HG02763 (cell line): Measurements from ENCODE around the gene GRM1.
"Not testable (repeated sequence)": the region's sequence is repeated elsewhere in the genome, so short reads cannot be mapped to it uniquely, and the experiment has no call there.

ENCODE experiments used
- ATAC-seq: cut with Tn5 transposase; IDR thresholded peaks from one replicate; pipeline ENCODE4 v1.9.1; 2021; ENCODE audit warnings: mild to moderate bottlenecking, moderate library complexity; ENCODE audit not compliant: unreplicated experiment

GRM1 gene

DNA sequence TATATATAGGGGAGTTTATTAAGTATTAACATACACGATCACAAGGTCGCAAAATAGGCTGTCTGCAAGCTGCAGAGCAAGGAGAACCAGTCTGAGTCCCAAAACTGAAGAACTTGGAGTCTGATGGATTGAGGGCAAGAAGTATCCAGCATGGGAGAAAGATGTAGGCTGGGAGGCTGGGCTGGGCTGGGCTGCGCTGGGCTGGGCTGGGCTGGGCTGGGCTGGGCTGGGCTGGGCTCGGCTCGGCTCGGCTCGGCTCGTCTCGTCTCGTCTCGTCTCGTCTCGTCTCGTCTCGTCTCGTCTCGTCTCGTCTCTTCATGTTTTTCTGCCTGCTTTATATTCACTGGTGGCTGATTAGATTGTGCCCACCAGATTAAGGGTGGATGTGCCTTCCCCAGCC, 238.6 kb downstream of the GRM1 start:
- no peak for ATAC-seq

DNA sequence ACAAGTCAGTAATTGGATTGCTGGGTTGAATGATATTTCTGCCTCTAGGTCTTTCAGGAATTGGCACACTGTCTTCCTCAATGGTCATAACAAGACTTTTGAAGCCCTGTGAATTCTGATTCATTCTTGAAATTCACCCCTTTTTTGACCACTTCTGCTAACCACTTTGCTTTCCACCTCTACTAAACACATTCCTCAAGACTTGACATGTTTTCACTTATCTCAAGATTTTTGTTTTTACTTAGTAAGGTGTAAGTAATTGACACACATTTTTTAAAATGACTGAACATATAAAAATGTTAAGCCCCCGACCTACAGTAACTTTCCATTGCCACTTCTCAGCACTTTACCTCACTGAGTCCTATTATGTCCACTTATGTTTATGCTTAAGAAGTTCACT, 239.1 kb downstream of the GRM1 start:
- no peak for ATAC-seq

DNA sequence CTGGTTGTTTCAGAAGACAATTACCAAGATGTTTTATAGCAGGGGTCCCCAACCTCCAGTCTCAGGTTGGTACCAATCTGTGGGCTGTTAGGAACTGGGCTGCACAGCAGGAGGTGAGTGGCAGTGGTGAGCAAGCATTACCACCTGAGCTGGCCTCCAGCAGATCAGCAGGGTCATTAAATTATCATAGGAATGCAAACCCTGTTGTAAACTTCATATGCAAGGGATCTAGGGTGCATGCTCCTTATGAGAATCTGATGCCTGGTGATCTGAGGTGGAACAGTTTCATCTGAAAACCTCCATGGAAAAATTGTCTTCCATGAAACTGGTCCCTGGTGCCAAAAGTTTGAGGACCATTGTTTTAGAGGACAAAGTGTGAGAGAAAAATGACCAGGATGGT, 240.6 kb downstream of the GRM1 start:
- no peak for ATAC-seq

DNA sequence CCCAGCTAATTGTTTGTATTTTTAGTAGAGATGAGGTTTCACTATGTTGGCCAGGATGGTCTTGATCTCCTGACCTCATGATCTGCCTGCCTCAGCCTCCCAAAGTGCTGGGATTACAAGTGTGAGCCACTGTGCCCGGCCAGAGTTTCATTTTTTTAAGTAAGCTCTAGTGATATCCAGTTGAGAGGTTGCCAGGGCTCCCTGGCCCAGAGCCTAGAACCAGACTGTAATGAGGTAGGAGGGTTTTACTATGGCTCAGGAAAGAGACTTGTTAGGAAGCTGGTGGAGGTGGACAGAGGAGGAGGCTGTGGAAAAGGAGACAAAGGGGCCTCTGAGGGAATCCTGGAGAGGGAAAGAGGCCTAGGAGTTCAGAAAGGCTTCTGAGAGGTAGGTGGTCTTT, 242.3 kb downstream of the GRM1 start:
- not testable (repeated sequence) for ATAC-seq

DNA sequence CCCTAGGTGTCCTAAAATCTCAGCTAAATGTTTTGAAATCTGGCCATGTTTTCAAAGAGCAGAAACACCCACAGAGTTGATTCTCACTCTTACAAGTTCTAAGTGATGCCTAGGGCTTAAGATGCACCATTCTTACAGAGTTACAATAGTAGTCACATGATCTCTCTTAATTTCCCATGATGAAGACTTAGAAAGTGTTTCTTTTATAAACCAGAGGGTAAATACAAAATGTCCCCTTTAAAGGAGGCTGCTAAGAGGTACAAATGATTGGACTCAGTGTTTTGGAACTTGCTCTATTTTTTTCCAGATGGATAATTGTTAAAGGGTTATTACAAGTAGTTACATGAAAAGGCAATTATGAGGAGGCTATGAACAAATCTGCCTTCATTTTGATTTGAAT, 244.6 kb downstream of the GRM1 start:
- no peak for ATAC-seq

DNA sequence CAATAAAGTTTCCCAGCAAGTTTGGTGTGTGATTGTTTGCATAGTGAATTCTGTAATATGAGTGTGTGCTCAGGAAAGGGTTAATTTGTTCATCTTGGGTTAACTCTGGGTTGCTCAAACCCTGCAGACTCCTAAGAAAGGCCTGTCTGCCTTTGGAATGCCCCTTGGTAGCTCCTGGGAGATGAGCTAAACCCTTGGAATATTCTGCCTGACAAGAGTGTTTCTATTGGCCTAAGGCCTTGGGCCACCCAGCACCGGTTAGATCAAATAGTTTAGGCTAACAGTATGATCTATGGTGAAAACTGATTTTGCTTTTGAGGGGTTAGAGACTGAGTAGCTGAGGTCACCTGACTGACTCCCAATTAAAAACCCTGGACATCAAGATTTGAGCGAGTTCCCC, 248.3 kb downstream of the GRM1 start:
- ATAC-seq = no peak

DNA sequence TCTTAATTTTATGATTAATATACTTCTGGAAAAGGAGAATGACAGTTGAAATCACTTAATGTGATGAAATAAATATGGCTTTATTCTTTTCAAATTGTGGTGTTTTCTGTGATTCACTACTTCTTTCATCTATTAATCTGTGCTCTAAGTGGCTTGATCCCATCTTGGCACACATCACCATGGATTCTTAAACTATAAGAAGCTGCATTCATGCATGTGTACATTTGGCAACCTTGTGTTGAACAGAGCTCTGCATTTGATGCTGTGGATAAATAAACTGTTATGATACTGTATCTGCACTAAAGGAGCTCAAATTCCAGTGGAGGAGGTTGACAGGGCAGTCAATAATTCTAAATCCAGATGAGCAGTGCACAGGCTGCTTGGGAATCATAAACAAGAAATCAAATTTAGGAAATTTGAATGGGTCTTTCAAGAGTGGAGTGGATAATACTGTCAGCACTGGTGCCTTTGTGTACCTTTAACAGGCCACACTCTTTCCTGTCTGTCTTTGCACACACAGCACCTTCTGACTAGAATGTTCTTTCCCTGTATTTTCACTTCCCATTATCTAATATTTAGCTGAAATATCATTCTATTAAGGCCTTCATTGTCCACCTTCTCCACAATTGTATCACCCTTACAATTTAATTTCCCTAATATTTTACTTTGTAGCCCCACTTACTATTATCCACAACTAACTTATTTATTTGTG, 252.9 kb downstream of the GRM1 start:
- ATAC-seq = no peak

DNA sequence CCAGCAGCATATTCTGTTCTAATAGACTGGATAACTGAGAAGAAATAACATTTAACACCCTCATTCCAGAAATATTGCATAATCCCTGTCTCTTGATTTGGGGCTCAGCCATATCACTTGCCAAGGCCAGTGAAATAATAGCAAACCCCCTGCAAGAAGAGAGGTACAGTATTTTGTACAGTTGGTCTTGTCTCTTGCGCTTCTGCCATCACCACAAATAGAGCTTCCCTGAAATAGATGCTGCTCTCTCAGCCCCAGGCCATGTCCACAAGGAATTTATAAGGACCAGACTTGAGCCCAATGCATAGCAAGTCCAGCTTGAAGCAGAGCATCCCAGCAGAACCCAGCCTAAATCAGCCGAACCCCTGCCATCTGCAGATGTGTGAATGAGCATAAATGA, 254.0 kb downstream of the GRM1 start:
- ATAC-seq = no peak

DNA sequence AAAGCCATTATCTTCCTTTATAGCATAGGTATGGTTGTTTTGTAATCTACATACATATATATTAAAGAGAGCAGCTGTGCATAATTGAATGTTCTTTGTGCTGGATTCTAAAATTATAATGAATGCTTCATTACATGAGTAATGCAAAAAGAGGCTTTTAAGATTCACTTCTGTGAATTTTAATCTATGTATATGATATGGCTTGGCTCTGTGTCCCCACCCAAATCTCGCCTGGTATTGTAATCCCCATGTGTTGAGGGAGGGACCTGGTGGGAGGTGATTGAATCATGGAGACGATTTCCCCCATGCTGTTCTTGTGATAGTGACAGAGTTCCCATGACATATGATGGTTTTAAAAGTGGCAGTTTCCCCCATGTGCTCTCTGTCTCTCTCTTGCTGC, 255.4 kb downstream of the GRM1 start:
- no peak for ATAC-seq

DNA sequence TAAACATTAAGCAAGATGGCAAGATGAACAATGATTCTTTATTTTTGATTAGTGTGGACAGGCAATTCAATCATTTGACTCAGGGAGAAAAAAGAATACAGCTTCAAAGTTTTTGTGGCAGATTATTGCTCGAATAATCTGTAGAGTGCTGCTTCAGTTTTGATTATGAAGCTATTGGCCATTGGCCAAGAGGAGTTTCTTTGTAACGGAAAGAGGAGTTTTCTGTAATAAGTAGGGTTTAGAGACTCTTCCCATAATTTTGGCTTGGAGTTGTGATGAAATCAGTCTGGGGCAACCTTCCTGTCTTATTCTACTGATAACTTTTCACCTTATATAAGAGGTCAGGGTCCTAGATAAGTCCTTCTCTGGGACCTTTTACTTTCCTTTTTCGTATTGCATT, 258.1 kb downstream of the GRM1 start:
- no peak for ATAC-seq

DNA sequence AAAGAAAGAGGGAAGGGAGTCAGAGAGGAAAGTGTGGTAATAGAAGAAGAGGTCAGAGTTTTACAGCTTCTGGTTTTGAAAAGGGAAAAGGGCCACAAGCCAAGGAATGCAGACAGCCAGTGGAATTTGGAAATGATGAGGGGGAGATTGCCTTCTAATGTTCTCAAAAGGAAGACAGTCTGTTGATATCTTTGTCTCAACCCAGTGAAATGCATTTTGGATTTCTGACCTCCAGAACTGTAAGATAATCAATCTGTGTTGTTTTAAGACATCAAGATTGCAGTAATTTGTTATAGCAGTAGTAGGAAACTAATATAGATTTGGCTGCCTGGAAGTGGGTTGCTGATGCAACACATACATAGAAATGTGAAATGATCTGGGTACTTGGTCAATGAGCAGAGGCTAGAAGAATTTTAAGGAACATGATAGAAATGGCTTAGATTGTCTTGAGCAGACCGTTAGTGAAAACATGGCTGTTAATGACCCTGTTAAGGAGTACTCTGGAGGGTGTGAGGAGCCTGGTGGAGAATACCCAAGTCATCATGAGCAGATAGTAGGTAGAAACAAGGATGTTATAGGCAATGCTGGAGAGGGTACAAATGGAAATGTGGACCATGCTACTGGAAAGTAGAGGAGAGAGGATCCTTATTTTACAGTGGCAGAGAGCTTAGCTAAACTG, 259.0 kb downstream of the GRM1 start:
- no peak for ATAC-seq

DNA sequence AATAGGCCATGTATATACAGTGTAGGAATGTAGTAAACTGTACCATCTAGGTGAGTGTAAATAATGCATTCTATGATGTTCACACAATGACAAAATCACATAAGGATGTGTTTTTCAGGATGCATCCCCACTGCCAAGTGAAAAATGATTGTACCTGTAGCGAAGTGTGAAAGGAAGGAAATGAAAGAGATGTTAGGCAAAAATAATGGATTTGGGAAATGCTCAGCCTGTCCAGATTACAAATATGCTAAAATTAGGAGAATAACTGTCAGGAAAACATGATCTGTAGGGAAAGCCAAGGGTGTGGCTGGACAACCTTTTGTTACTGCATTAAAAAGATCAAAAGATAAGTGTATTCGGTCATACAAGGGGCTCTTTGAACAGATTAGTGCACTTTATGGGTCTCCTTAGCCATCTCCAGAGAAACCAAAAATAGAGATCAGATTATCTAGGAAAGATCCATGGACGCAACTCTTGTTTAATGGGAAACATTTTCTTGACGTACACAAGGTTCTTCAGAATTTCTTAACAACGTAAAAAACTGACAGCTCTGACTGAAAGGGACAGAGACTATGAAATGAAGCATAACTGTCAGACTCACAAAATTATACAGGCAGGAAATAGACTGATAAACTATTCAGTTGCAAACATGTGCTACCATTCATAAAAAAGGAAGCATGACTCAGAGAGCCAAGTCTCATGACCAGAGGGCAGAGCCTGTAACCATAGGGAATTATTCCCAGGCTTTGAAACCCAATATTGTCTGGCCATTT, 261.1 kb downstream of the GRM1 start:
- no peak for ATAC-seq

DNA sequence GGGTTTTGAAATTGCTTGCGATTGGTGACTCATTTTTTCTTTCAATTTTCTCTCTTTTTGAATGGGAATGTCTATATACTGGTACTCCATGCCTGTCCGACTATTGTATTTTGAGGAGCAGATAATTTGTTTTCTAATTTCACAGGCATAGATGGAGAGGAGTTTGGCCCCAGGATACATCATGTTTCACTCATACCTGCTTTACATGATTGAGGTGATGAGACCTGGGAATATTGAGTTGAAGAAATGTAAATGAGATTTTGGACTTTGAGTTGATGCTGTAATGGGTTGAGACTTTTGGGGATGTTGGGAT, 261.7 kb downstream of the GRM1 start:
- ATAC-seq = no peak

DNA sequence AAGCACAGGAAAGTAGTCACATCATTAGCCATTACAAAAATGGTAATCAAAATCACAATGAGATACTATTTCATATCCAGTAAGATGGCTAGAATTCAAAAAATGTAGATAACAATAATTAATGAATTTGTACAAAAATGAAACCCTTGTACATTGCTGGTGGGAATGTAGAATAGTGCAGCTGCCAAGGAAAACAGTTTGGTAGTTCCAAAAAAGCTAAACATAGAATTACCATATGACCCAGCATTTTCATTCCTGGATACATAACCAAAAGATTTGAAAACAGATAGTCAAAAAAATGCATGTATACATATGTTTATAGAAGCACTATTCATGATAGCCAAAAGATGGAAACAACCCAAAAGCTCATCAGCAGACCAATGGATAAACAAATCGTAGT, 263.6 kb downstream of the GRM1 start:
- ATAC-seq = no peak

DNA sequence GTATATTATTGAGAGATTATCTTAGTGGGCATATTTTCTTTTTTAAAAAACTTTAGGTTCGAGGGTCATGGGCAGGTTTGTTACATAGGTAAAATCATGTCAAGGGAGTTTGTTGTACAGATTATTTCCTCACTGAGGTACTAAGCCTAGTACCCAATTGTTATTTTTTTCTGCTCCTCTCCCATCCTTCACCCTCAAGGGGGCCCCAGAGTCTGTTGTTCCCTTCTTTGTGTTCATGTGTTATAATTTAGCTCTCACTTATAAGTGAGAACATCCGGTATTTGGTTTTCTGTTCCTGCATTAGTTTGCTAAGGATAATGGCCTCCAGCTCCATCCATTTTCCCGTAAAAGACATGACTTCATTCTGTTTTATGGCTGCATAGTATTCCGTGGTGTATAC, 266.8 kb downstream of the GRM1 start:
- ATAC-seq = no peak

DNA sequence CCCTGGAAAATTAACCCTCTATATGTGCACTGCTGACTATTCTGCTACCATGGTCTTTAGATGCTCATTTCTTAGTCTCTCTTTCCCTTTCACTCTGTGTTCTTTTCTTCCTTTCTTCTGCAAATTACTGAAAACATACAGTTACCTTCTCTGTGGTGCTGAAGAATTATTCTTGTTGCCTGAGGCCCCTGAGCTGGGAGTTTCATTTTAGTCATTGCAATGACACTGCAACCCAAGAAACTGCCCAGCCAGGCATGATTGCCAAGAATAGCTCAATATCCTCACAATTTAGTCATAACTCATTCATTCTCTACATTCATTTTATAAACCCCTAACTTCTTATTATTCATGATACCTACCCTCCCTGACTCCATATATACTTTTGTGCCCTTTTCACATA, 269.0 kb downstream of the GRM1 start:
- no peak for ATAC-seq

DNA sequence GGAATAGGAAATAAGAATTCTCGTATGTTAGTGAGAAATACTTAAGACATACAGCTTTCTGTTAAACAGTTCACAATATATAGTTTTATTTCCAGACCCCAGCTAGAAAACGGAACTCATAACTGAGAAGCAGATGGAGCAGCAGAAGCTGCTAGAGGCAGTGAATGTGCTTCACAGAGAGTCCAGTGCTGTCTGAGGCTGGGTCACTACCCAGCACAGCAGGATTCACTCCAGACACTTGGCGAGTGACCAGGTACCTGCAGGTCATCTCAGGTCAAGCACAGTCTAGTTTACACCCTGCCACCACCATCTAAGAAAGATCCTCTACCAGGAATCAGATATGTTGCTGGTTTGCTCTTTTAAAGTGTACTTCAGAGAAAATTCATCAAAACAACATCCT, 271.7 kb downstream of the GRM1 start:
- ATAC-seq = no peak

DNA sequence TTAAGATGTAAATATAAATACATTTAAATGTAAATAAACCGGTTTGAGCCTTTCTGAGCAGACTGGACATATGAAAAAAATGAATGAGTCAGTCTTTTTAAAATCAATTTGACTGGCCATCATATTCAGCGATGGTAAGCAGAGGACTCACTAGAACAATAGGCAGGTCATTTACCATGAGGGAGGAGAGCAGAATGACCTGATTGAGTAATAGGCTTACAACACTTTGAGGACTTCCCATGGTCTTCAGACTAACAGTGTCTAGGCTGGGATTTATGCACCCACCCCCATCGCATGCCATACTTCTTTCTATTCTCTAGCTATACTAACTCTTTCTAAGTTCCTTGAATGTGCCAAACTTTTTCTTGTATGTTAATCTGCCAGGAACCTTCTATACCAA, 272.9 kb downstream of the GRM1 start:
- ATAC-seq = no peak

DNA sequence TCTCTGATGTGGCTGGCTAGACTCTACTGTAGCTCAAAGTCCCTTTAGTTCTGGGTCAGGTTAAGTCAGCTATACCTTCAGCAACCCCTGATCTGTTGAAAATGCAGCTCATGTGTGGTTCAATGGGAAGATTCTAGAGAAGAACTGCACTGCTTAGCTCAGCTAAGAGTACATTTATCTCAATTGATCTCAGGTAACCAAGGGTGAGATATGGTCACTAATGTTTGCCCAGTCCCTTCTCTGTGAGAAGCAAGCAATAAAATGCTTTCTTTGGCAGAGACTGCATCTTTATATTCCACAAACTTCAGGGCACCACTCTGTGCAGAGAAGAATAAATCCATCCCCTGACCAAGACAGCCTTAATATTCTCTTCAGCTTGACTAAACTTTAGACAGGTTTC, 274.1 kb downstream of the GRM1 start:
- no peak for ATAC-seq

DNA sequence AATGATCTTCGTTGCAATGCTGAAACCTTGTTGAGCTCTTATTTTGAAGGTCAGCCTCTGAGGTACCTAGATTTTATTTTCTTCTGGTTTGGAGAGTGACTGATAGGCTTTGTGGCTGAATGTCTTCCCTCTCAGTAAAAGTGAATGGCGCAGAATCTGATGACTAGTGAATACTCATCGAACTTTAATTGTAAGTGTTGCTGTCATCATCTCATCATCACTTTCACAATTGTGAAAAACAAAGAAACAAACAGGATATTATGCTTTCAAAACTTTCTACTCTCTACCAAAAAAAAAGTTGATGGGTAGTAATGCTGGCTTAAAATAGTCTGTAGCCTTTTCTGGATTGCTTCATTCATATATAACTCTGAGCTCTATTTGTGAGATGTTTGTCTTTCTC, 275.3 kb downstream of the GRM1 start:
- no peak for ATAC-seq

DNA sequence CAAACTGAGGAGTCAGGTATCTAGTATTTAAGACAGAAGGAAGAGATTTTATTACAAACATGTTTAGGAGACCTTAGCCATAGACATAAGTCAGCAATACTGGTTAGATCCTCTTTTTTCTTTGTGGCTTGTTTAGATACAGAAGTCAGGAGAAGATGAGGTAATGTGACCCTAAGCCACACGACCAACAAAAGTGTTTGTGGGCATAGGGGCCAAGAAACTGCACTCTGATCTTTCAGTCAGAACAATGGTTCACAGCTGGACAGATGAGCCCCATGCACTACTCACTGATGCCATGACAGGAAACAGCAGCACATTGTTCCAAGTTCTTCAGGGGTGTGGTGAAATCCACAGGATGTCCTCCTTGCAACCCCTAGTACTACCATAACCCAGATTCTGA, 276.2 kb downstream of the GRM1 start:
- ATAC-seq = no peak

DNA sequence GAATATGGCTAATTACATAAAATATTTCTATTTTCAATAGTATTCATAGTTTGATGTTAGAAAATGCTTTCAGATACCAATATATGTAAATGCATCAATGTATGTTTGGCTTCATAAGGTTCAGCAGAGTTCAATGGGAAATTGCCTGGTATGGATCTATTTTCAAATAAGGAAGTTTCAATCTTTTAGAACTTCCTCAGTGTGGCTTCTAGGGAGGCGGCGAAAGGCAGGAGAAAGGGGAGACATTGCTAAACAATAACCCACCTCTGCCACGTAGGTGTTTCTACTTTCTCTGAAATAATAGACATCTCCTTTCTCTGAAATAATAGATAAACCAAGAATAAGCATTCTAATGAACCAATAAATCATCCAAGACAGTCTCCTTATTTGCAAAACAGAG, 277.1 kb downstream of the GRM1 start:
- ATAC-seq = no peak
